ENCODE data around the gene POU2AF1. TPM values are rescaled to one million over a fixed set of nuclear protein-coding genes. Genes with fewer than 3 reads are reported as not detected.

The POU2AF1 gene
- total and polyA plus RNA-seq, 2 donors (not counting 1 experiment from before 2014, with no cell fraction given) = 0.17 TPM; not detected in 1

DNA sequence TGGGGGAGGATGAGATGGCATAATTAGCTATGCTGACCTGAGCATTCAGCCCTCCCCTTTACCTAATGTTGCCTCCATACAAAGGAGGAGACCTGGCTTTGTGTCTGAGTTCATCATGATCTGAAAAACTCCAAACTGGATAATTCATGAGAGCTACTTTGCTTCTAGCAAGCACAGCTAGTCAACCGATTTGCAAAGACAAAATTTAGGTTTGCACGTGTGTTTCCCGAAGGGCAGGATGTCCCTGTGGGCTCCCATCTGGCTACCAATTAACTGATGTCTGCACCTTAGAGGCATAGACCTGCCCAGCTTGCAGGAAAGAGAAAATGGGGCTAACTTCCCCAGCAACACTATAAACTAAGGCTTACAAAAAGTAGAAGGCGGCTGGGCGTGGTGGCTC, 42.2 kb upstream of the POU2AF1 start:
- Histone ChIP-seq H3K27ac (ENCODE audit: insufficient read depth, low read length) (no peak overlapping the region), H3K4me1 (ENCODE audit: control insufficient read depth, extremely low read depth, insufficient read depth, low read length) (no peaks in the 10 kb centered on the region), H3K9ac (ENCODE audit: insufficient read depth, low read length) (no peak overlapping the region), H3K4me2 (ENCODE audit: extremely low read depth, insufficient read depth, low read length) (no peak overlapping the region), H3K79me2 (ENCODE audit: control insufficient read depth, insufficient read depth, low read length) (no peaks in the 10 kb centered on the region), H3K27me3 (ENCODE audit: control insufficient read depth, insufficient read depth, low read length) (peaks cover 23% of the 10 kb centered on the region), H3K4me3 (replicated peaks in 1 of 4; ENCODE audit: control extremely low read depth in 1 of 4, insufficient read depth in 1 of 4, low read depth in 3 of 4, low read length in 4 of 4) (no peak overlapping the region), H3K9me3 (ENCODE audit: control insufficient read depth, insufficient read depth, low read depth, low read length) (no peaks in the 10 kb centered on the region), H3K36me3 (ENCODE audit: control insufficient read depth, insufficient read depth, low read length) (no peaks in the 10 kb centered on the region), H4K20me1 (ENCODE audit: control insufficient read depth, extremely low read depth, insufficient read depth, low read length) (no peaks in the 10 kb centered on the region), H2AFZ (ENCODE audit: low read length) (no peak overlapping the region)
- TF ChIP-seq, protein P1, sequence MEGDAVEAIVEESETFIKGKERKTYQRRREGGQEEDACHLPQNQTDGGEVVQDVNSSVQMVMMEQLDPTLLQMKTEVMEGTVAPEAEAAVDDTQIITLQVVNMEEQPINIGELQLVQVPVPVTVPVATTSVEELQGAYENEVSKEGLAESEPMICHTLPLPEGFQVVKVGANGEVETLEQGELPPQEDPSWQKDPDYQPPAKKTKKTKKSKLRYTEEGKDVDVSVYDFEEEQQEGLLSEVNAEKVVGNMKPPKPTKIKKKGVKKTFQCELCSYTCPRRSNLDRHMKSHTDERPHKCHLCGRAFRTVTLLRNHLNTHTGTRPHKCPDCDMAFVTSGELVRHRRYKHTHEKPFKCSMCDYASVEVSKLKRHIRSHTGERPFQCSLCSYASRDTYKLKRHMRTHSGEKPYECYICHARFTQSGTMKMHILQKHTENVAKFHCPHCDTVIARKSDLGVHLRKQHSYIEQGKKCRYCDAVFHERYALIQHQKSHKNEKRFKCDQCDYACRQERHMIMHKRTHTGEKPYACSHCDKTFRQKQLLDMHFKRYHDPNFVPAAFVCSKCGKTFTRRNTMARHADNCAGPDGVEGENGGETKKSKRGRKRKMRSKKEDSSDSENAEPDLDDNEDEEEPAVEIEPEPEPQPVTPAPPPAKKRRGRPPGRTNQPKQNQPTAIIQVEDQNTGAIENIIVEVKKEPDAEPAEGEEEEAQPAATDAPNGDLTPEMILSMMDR (conservative IDR thresholded peaks at IDR 0.05 in 1 of 2, IDR thresholded peaks at IDR 0.05 in 1 of 2; ENCODE audit: low read depth in 1 of 2, low read length in 2 of 2) = no peak
- no peak for TF ChIP-seq EZH2 (IDR thresholded peaks at IDR 0.05; ENCODE audit: low read length, missing control alignments)
- DNase-seq (ENCODE audit: low read depth in 2 of 2) = no peak

DNA sequence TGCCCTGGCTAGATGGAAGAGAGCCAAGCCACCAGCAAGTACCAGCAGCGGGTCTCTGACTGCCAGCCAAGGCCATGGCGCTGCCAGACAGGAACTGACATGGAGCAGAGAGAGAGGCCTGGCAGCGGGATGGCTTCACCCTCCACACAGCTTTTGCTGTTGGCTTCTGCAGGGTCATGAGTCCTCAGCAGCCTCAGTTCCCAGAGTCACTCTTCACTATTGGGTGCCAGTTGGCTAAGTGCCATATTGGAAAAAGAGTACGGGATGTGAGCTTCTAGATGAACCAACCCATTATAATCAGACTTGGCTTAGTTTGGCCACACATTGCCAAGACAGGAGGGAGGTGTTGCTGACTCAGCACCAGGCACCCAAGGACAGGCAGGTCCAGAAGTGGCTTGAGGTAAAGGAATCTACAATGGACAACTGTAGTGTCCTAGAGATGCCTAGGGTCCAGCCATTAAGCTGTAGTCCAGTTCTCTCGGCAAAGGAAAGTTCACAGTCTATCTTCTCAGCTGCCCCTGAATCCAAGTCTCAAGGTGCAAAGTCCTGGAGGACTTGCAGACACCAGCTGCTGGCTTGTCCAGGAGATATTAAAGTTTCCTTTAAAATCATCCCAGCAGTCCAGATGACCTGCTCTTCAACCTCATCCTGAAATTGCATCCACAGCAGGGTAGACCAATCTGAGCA, 40.7 kb upstream of the POU2AF1 start:
- H3K4me3 ChIP-seq (replicated peaks in 1 of 4; ENCODE audit: control extremely low read depth in 1 of 4, insufficient read depth in 1 of 4, low read depth in 3 of 4, low read length in 4 of 4) = no peak overlapping the region
- no peak for TF ChIP-seq EZH2 (IDR thresholded peaks at IDR 0.05; ENCODE audit: low read length, missing control alignments)
- TF ChIP-seq, protein P1 (conservative IDR thresholded peaks at IDR 0.05 in 1 of 2, IDR thresholded peaks at IDR 0.05 in 1 of 2; ENCODE audit: low read depth in 1 of 2, low read length in 2 of 2) = no peak
- no peak overlapping the region for H3K9ac ChIP-seq (ENCODE audit: insufficient read depth, low read length)
- no peak overlapping the region for H2AFZ ChIP-seq (ENCODE audit: low read length)
- H3K4me1 ChIP-seq (ENCODE audit: control insufficient read depth, extremely low read depth, insufficient read depth, low read length) = no peaks in the 10 kb centered on the region
- no peaks in the 10 kb centered on the region for H3K79me2 ChIP-seq (ENCODE audit: control insufficient read depth, insufficient read depth, low read length)
- DNase-seq (ENCODE audit: low read depth in 2 of 2) = no peak
- H3K27ac ChIP-seq (ENCODE audit: insufficient read depth, low read length) = no peak overlapping the region
- peaks cover 24% of the 10 kb centered on the region for H3K27me3 ChIP-seq (ENCODE audit: control insufficient read depth, insufficient read depth, low read length)
- no peak overlapping the region for H3K4me2 ChIP-seq (ENCODE audit: extremely low read depth, insufficient read depth, low read length)
- H4K20me1 ChIP-seq (ENCODE audit: control insufficient read depth, extremely low read depth, insufficient read depth, low read length) = no peaks in the 10 kb centered on the region
- H3K9me3 ChIP-seq (ENCODE audit: control insufficient read depth, insufficient read depth, low read depth, low read length) = no peaks in the 10 kb centered on the region
- no peaks in the 10 kb centered on the region for H3K36me3 ChIP-seq (ENCODE audit: control insufficient read depth, insufficient read depth, low read length)

DNA sequence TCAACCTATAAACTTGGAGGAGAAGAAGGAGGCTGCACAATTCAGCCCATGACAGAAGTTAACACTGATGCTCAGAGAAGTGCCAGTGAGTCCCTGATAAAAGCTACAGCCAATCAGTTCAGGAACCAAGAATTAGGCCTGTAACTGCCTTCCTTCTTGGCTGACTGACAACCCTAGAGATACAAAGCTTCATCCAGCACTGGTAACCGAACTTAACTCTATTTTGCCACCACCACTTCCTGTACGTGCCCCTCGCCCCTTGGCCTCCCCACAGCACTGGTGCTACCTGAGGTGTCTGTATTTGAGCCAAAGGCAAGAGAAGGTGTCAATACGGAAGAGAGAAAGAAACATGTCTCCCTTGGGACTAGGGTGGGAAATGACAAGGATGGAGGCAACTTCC, 40.1 kb upstream of the POU2AF1 start:
- Histone ChIP-seq H3K36me3 (ENCODE audit: control insufficient read depth, insufficient read depth, low read length) (no peaks in the 10 kb centered on the region), H3K9me3 (ENCODE audit: control insufficient read depth, insufficient read depth, low read depth, low read length) (no peaks in the 10 kb centered on the region), H3K9ac (ENCODE audit: insufficient read depth, low read length) (no peak overlapping the region), H4K20me1 (ENCODE audit: control insufficient read depth, extremely low read depth, insufficient read depth, low read length) (no peaks in the 10 kb centered on the region), H3K79me2 (ENCODE audit: control insufficient read depth, insufficient read depth, low read length) (no peaks in the 10 kb centered on the region), H3K27me3 (ENCODE audit: control insufficient read depth, insufficient read depth, low read length) (peaks cover 24% of the 10 kb centered on the region), H2AFZ (ENCODE audit: low read length) (no peak overlapping the region), H3K4me2 (ENCODE audit: extremely low read depth, insufficient read depth, low read length) (no peak overlapping the region), H3K27ac (ENCODE audit: insufficient read depth, low read length) (no peak overlapping the region), H3K4me1 (ENCODE audit: control insufficient read depth, extremely low read depth, insufficient read depth, low read length) (no peaks in the 10 kb centered on the region), H3K4me3 (replicated peaks in 1 of 4; ENCODE audit: control extremely low read depth in 1 of 4, insufficient read depth in 1 of 4, low read depth in 3 of 4, low read length in 4 of 4) (no peak overlapping the region)
- no peak for TF ChIP-seq EZH2 (IDR thresholded peaks at IDR 0.05; ENCODE audit: low read length, missing control alignments)
- TF ChIP-seq, protein P1 (conservative IDR thresholded peaks at IDR 0.05 in 1 of 2, IDR thresholded peaks at IDR 0.05 in 1 of 2; ENCODE audit: low read depth in 1 of 2, low read length in 2 of 2) = no peak
- DNase-seq (ENCODE audit: low read depth in 2 of 2) = no peak
